HepG2 (cell line): ENCODE results near the gene GOLGA7B.

Experiments
- CHD2 ChIP-seq: IDR thresholded peaks from 2 replicates; pipeline ENCODE4 v1.6.1; 2011; ENCODE audit warnings: low read depth, low read length, improper control_type of control experiment
- MYC ChIP-seq: sonication (generic); formaldehyde crosslinking; IDR thresholded peaks from 2 replicates; pipeline ENCODE4 v1.9.0; 2021; ENCODE audit warnings: missing genetic modification reagents, borderline replicate concordance
- PAWR ChIP-seq: sonication (generic); formaldehyde crosslinking; IDR thresholded peaks from 2 replicates; pipeline ENCODE4 v1.4.0; 2020; ENCODE audit warnings: missing genetic modification reagents, mild to moderate bottlenecking, borderline replicate concordance
- SMC3 ChIP-seq: IDR thresholded peaks from 2 replicates; pipeline ENCODE4 v1.6.1; 2011; ENCODE audit warnings: low read length, improper control_type of control experiment
- TF ChIP-seq, protein P1 (sequence below): sonication (generic); formaldehyde crosslinking; IDR thresholded peaks from 2 replicates; pipeline ENCODE4 v1.4.0; 2020; ENCODE audit warnings: low read depth, missing genetic modification reagents
- TF ChIP-seq, protein P2 (sequence below): IDR thresholded peaks from 2 replicates; pipeline ENCODE4 v1.6.1; 2012; ENCODE audit warnings: inconsistent platforms

DNA sequence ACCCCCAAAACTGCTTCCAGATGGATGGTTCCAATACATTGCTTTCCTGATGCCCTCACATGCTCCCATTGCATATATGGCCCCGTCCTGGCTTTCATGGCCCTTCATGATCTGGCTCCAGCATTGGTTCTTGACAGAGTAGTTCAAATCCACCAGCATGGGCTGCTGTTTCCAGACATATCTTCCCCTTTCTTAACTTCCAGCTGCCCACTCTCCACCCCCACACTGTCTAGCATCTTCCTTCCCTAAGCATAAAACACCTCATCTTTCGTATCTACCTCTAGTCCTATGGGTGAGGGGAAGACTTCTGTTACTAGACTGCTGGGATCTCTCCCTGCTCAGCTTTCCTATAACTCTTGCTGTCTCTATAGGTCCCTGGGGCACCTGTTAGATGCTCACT lies 13.2 kb upstream of the GOLGA7B start:
- TF ChIP-seq CHD2 (no peak), MYC (CRISPR knock-in tag) (no peak), PAWR (no peak), SMC3 (no peak)
- TF ChIP-seq, protein P1, sequence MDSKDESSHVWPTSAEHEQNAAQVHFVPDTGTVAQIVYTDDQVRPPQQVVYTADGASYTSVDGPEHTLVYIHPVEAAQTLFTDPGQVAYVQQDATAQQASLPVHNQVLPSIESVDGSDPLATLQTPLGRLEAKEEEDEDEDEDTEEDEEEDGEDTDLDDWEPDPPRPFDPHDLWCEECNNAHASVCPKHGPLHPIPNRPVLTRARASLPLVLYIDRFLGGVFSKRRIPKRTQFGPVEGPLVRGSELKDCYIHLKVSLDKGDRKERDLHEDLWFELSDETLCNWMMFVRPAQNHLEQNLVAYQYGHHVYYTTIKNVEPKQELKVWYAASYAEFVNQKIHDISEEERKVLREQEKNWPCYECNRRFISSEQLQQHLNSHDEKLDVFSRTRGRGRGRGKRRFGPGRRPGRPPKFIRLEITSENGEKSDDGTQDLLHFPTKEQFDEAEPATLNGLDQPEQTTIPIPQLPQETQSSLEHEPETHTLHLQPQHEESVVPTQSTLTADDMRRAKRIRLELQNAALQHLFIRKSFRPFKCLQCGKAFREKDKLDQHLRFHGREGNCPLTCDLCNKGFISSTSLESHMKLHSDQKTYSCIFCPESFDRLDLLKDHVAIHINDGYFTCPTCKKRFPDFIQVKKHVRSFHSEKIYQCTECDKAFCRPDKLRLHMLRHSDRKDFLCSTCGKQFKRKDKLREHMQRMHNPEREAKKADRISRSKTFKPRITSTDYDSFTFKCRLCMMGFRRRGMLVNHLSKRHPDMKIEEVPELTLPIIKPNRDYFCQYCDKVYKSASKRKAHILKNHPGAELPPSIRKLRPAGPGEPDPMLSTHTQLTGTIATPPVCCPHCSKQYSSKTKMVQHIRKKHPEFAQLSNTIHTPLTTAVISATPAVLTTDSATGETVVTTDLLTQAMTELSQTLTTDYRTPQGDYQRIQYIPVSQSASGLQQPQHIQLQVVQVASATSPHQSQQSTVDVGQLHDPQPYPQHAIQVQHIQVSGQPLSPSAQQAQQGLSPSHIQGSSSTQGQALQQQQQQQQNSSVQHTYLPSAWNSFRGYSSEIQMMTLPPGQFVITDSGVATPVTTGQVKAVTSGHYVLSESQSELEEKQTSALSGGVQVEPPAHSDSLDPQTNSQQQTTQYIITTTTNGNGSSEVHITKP (CRISPR knock-in tag) = no peak
- TF ChIP-seq, protein P2, sequence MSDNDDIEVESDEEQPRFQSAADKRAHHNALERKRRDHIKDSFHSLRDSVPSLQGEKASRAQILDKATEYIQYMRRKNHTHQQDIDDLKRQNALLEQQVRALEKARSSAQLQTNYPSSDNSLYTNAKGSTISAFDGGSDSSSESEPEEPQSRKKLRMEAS = no peak
